Esophagus (tissue), 2 donors: ENCODE data around the gene TRIP11. TPM values are rescaled to one million over a fixed set of nuclear protein-coding genes. Genes with fewer than 3 reads are reported as not detected.
A peak's percentile ranks its signal among the peaks of the same experiment; 100 is the strongest.

Experiments
- H3K27ac ChIP-seq, 2 donors: one replicate each; pipeline ENCODE4 v1.5.1; 2013; ENCODE audit warnings: low read depth in 2 of 2, mild to moderate bottlenecking in 2 of 2, inconsistent platforms in 1 of 2, low read length in 1 of 2, moderate library complexity in 1 of 2
- H3K27me3 ChIP-seq, 2 donors: one replicate each; pipeline ENCODE4 v1.6.1; 2013; ENCODE audit warnings: low read length in 2 of 2, control low read depth in 1 of 2, mild to moderate bottlenecking in 1 of 2; ENCODE audit not compliant: insufficient read depth in 2 of 2, control insufficient read depth in 1 of 2
- H3K36me3 ChIP-seq, 2 donors: one replicate each; pipeline ENCODE4 v1.6.1; 2013; ENCODE audit warnings: low read length in 1 of 2; ENCODE audit not compliant: control insufficient read depth in 2 of 2, insufficient read depth in 2 of 2
- H3K4me1 ChIP-seq, 2 donors: one replicate each; pipeline ENCODE4 v1.6.1; 2013; ENCODE audit warnings: low read length in 1 of 2; ENCODE audit not compliant: control insufficient read depth in 2 of 2, insufficient read depth in 2 of 2
- H3K4me3 ChIP-seq, 2 donors: one replicate each; pipeline ENCODE4 v1.5.1; 2013; ENCODE audit warnings: low read length in 2 of 2, mild to moderate bottlenecking in 2 of 2, low read depth in 1 of 2, moderate library complexity in 1 of 2
- H3K9me3 ChIP-seq, 2 donors: one replicate each; pipeline ENCODE4 v1.6.1; 2013; ENCODE audit warnings: mild to moderate bottlenecking in 2 of 2, low read depth in 1 of 2, low read length in 1 of 2, moderate library complexity in 1 of 2; ENCODE audit not compliant: control insufficient read depth in 2 of 2, insufficient read depth in 1 of 2
- WGBS, 2 donors: extraction: QIAGEN DNeasy Blood & Tissue Kit; methylation state at CpG; one replicate each; pipeline ENCODE4 v1.1.7; 2013; 5-methylcytosine and 5-hydroxymethylcytosine counted together
- polyA plus RNA-seq, 2 donors: library from polyadenylated mRNA; stranded (reverse); fragments of 200-250 nt; gene quantifications; one replicate each; pipeline ENCODE4 v1.2.3, GENCODE V29; 2013
- donor health status: healthy with polysubstance abuse.
- donor health status: Bipolar disorder and iron deficiency.

TRIP11 gene
- polyA plus RNA-seq, 2 donors: 3.7 to 5.0 TPM

- Histone ChIP-seq H3K4me1 (no peaks in the 10 kb centered on the region), H3K9me3 (no peaks in the 10 kb centered on the region), H3K4me3 (no peak overlapping the region), H3K27ac (no peak overlapping the region), H3K36me3 (peaks cover 4 to 5% of the 10 kb centered on the region in 2 donors), H3K27me3 (no peaks in the 10 kb centered on the region)
- 54 to 60% methylated on average over 1 of the region's 1 CpG for WGBS, 2 donors
Measured at GRCh38 chr14:91964011-91964410, 75.8 kb downstream of the TRIP11 start.

DNA sequence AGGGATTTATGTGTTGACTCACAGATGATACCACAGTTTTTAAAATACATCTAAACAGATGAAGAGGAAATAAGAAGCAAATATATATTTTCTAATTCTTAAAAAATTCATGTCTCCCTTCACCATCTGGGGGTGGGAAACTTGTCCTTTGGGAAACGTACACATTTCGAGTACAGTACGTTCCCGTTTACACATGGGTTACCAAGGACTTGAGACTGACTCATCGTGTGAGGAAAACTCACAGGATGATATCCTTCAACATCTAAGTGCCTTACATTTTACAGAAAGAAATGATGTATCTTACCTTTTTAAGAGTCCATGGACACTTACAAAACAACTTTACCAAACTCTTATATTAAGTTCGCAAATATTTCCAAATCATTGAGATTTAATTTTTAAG, 76.4 kb downstream of the TRIP11 start:
- H3K27ac ChIP-seq: no peak overlapping the region
- no peaks in the 10 kb centered on the region for H3K27me3 ChIP-seq
- no peaks in the 10 kb centered on the region for H3K4me1 ChIP-seq
- H3K36me3 ChIP-seq: no peaks in the 10 kb centered on the region
- H3K9me3 ChIP-seq: no peaks in the 10 kb centered on the region
- no peak overlapping the region for H3K4me3 ChIP-seq
- WGBS, 2 donors: 65 to 79% methylated on average over 6 of the region's 6 CpGs

- no peaks in the 10 kb centered on the region for H3K36me3 ChIP-seq
- no peaks in the 10 kb centered on the region for H3K4me1 ChIP-seq
- no peaks in the 10 kb centered on the region for H3K27me3 ChIP-seq
- H3K4me3 ChIP-seq: no peak overlapping the region
- no peaks in the 10 kb centered on the region for H3K9me3 ChIP-seq
- WGBS, 2 donors: 65 to 76% methylated on average over 12 to 13 of the region's 14 CpGs
- H3K27ac ChIP-seq: no peak overlapping the region
Measured at GRCh38 chr14:91961297-91962220, 78.3 kb downstream of the TRIP11 start.

DNA sequence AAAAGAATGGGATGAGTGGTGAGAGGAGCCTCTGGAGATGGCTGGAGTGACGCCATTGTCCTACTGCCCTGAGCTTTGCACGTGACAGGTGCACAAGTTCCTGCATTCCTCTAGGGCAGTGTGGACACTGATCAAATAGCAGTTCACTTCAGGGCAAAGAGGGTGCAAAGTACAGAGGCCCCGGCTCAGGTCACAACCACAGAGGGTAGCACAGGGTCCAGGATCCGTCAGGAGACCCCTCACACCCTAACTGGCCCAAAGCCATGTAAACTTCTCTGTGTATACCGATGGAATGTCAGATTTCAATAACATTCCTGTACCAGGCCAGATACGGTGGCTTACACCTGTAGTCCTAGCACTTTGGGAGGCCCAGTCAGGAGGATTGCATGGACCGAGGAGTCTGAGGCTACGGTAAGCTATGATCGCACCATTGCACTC, 82.0 kb downstream of the TRIP11 start:
- H3K4me3 ChIP-seq: no peak overlapping the region
- no peaks in the 10 kb centered on the region for H3K27me3 ChIP-seq
- H3K9me3 ChIP-seq: no peaks in the 10 kb centered on the region
- H3K4me1 ChIP-seq: no peaks in the 10 kb centered on the region
- H3K27ac ChIP-seq: no peak overlapping the region
- WGBS, 2 donors: 80 to 83% methylated on average over 9 of the region's 9 CpGs
- no peaks in the 10 kb centered on the region for H3K36me3 ChIP-seq

DNA sequence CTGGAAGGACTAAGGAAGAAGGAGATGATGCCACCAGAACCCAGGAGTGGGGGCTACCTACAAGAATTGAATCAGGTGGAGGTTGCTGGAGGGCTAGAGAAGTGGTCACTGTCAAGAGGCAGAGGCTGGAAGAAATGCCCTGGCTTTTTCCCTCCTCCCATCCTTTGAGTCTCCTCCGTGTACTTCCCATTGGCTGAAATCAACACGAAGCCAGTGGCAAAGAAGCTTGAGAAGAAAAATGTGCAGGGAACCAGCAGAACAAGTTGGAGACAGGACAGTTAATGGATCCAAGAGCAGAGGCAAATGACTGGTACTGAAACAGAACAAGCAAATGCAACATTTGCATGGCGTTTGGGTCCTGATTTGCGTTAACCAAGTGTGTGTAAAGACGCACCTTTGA, 83.2 kb downstream of the TRIP11 start:
- H3K4me1 ChIP-seq: no peaks in the 10 kb centered on the region
- no peak overlapping the region for H3K4me3 ChIP-seq
- no peak overlapping the region for H3K27ac ChIP-seq
- H3K9me3 ChIP-seq: no peaks in the 10 kb centered on the region
- 70 to 85% methylated on average over 5 of the region's 5 CpGs for WGBS, 2 donors
- no peaks in the 10 kb centered on the region for H3K36me3 ChIP-seq
- no peaks in the 10 kb centered on the region for H3K27me3 ChIP-seq

DNA sequence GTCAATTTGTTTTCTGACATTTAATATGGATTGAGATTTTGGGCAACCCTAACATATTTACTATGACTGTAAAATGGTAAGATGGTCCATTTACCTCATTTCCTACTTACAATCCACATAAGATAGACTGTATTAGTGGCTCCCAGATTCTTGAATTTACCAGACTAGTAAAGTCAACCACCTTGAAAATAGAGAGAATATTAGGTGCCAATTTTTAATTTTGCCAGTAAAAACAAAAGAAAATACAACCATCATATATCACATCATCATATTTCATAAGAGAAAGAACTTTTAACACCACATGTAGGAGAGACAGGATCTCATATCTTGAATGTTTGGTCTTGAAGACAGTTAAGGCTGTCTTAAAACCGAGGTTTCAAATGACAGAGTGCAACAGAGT, 84.7 kb downstream of the TRIP11 start:
- no peaks in the 10 kb centered on the region for H3K36me3 ChIP-seq
- no peak overlapping the region for H3K27ac ChIP-seq
- no peaks in the 10 kb centered on the region for H3K4me1 ChIP-seq
- no peaks in the 10 kb centered on the region for H3K27me3 ChIP-seq
- no peak overlapping the region for H3K4me3 ChIP-seq
- no peaks in the 10 kb centered on the region for H3K9me3 ChIP-seq
- WGBS, 2 donors: 47 to 53% methylated on average over 1 of the region's 1 CpG

- no peak overlapping the region for H3K4me3 ChIP-seq
- WGBS, 2 donors: 76 to 77% methylated on average over 8 of the region's 8 CpGs
- H3K27me3 ChIP-seq: no peaks in the 10 kb centered on the region
- no peaks in the 10 kb centered on the region for H3K9me3 ChIP-seq
- H3K4me1 ChIP-seq: no peaks in the 10 kb centered on the region
- no peaks in the 10 kb centered on the region for H3K36me3 ChIP-seq
- no peak overlapping the region for H3K27ac ChIP-seq
Measured at GRCh38 chr14:91953170-91953985, 86.5 kb downstream of the TRIP11 start.

DNA sequence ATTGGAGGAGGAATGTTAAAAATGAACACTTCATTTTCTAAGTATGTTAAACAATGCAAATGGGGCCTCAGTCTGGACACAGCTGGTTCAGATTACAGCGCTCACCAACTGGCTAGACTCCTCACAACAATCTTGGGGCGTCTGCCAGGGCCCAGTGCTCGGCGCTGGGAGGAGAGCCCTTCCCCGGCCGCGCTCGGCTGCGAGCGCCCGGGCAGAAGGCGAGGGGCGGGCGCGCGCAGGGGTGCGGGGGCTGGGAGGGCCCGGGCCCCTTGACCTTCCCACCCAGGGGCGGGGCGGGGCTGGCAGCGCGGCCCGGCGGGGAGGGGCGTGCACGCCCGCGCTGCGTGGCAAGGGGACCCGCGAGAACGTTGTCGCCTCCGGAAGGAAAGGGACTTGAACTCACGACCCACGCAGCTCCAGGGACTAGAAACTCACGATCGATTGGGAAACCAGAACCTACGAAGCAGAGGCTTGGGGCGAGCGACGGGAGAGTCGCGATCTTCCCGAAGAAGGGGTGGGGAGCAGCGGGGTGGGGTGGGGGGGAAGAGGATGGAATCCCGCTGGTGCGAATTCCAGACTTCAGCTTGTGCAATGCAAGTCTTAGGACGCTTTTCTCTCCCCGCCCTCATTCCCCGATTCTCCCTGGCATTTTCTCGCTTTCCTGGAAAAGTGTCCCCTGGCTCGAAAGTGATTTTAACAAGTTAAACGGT, 92.2 kb downstream of the TRIP11 start, which contains the start of gene FBLN5:
Gene FBLN5 (minus strand): TSS at position 220 of the 710 bp plus-strand sequence. CDS start 465 bp downstream, outside the sequence.
- H3K4me1 ChIP-seq: peaks cover 0 to 2% of the 10 kb centered on the region in 2 donors
- peak within 1 kb of the TSS; percentile 31 to 47 for H3K4me3 ChIP-seq
- no peaks in the 10 kb centered on the region for H3K27me3 ChIP-seq

More for the DNA sequence above, 92.2 kb downstream of the TRIP11 start, which contains the start of gene FBLN5:
- WGBS, 2 donors: 4 to 5% methylated on average over 53 to 54 of the region's 54 CpGs
- no peaks in the 10 kb centered on the region for H3K9me3 ChIP-seq
- no peaks in the 10 kb centered on the region for H3K36me3 ChIP-seq
- peak within 1 kb of the TSS; percentile 17 to 52 for H3K27ac ChIP-seq
